ENCODE data around the gene CECR2.
A peak's percentile ranks its signal among the peaks of the same experiment; 100 is the strongest.

Gene CECR2

DNA sequence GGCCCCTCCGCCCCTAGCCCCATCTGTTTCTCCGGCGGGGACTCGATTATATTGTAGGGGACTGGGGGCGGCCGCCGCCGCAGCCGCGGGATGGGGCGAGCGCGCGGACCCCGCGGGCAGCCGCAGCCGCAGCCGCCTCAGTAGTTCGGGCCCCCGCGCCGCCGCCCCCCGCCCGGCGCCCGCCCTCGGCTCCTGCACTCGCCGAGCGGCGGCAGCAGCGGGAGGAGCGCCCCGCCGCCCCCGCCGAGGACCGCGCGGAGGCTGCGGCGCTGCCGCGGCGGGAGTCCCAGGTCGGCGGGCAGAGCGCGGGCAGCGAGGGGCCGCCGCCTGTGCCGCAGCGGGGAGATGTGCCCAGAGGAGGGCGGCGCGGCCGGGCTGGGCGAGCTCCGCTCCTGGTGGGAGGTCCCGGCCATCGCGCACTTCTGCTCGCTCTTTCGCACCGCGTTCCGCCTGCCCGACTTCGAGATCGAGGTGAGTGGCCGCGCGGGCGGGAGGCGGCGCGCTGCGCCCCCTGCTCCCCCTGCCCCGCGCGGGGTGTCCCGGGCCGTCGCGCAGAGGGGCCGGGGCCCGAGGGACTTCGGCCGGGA is at the start of gene CECR2:
Gene CECR2 (plus strand): TSS at position 22 of the 587 bp plus-strand sequence. CDS start 324 bp downstream, at position 346.
- DNase-seq: no peak

DNA sequence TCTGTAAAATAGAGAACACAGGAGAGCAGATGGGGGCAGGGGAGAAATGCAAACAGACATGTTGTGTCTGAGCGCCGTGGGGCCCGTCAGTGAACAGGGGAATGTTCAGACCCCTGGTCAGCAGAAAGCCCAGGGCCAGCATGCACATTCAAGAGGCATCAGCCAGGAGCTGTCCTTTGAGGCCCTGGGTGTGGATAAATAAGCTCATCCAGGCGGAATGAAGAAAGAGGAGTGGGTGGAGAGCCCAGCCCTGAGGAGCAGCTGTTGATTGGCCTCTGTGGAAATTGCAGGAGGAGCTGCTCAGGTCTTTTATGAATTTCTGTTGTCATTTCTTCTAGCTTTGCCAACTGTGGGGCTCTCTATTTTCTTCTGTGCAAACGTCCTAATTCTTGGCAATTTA is 49.7 kb upstream of the CECR2 start:
- no peak for DNase-seq

DNA sequence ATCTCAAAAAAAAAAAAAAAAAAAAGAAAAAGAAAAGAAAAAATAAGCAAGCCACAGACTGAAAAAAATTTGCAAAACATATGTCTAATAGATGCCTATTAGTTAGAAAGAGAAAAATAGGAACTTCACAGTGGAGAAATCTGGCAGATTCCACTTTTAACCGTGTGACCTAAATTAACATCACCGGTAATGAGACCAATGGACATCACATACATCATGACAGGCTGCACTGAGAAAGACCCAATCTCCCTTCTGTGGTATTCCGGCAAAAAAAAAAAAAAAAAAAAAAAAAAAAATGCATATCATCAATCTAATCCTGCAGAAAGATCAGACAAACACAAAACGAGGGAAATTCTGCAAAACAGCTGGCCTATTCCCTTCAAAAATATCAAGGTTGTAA is 46.7 kb upstream of the CECR2 start:
- DNase-seq: no peak

DNA sequence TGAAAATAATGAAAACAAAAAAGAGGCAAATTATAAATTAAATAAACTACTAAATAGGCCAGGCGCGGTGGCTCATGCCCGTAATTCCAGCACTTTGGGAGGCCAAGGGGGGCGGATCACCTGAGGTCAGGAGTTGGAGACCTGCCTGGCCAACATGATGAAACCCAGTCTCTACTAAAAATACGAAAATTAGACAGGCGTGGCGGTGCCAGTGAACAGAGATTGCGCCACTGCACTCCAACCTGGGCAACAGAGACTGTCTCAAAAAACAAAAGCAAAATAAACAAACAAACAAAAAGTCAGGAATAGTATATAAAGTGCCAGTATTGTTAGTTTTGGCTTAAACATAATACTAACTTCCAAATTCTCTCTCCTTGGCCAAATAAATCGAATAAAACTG is 37.6 kb upstream of the CECR2 start:
- no peak for DNase-seq

DNA sequence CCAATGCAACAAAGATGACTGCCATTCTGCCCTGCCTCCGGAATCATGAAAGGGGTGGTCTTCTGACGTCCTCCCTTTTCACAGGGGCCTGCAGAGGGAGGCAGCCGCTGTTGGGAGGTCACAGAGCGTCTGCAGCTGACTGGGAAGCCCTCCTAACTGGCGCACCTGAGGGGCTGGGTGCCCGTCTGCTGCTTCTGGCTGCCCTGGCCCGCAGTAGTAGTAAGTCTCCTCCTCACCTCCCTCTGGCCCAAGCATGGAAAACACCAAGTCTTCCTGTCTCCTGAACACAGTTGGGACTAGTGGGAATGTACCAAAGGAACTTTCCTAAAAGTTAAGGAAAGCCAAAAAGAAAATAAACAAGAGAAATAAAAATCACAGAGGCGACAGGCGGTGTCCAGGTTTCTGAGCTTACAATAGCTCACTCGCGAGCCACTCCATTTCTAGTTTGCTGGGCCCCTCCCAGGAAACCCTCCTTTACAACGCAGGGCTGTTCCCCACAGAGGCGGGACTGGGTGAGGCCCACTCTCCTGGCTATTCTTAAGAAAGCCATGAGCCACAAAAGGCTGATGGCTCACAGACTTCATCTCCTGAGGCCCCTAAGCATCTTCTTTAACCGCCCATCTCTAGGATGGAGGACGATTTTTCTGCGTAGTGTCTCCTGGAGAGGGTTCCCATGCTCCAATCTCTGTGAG is 37.0 kb upstream of the CECR2 start:
- no peak for DNase-seq

DNA sequence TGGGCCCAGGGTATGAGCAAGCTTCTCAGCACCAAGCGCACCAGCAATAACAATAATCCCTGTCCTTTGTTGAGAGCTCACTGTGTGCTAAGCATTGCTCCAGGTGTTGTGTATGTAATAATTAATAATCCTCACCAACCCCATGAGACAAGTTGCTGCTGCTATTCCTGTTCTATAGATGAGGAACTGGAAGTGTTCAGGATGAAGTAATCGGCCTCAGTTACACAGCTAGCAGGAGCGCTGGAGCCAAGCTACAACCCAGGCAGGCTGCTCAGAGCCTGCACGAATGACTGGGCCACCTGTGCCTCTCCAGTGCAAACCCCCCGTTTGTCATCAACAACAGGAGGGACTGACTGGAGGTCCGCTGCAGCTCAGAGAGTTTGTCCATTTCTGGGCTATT is 35.2 kb upstream of the CECR2 start:
- DNase-seq: no peak

DNA sequence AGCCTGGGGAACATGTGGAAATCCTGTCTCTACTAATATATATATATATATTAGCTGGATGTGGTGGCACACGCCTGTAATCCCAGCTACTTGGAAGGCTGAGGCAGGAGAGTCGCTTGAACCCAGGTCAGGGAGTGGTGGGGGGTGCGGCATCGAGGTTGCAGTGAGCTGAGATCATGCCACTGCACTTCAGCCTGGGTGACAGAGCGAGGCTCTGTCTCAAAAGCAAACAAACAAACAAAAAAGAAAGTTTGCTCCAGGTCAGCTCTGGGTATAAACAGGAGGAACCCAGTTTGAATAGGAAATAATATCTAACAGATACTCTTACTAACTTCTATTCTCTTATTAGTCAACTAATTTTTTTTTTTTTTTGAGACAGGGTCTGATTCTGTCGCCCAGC is 34.3 kb upstream of the CECR2 start:
- DNase-seq: no peak

DNA sequence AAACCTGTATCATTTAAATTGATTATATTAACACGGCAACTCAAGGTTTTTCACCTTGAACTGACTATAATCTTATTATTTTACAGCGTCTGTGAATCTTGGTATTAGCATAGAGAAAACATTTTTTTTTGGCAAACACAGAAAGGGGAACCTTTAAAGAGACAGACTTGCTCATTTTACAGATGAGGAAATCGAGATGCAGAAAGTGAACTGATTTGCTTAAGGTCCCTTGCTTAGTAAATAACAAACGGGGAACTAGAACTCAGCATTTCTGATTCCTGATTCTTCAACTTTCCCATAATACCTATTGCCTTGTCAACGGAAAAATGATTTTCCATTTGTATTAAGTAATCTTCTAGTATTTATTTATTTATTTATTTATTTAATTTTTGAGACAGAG is 33.2 kb upstream of the CECR2 start:
- no peak for DNase-seq

DNA sequence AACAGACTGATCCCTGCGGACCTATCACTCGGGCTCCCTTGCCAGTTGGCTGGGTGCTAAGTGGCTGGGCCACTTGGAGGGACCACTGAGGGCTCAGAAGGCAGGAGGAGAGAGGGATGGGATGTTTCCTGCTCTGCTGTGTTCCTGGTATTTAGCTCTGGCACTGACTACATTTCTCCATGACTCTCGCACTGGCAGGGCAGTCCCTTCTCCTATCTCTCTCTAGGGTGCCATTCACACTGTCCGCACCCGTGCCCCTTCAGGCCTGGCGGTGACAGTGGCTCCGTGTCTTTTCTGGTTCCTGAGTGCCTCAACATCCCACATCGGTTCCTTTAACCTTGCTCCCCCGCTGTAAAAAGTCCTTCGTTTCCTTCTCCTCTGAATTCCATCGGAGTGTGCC is 31.6 kb upstream of the CECR2 start:
- DNase-seq: no peak

DNA sequence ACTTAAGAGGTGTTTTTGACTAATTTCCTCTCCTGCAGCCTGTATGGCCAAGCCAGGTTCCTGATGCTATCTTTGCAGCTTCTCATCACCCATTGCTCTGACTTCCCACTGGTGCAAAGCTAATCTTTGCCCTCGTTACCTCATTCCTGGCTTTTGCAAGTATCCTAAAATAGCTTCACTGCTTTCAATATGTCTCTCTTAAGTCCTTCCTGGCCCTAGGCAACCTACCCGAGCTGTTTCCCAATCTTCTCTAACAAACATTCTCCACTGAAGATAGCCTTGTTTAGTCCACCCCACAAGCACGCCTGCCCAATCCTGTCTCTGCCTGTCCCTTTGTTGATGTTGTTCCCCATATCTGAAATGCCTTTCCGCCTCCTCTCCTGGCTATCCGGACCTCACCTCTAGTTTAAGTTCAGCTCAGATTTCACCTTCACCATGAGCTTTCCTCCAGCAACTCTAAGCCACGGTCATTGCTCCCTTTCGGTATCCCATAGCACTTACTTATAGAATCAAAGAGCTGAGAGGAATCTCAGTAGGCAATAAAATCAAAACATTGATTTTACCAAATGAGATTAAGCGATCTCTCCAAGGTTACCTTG is 30.1 kb upstream of the CECR2 start:
- DNase-seq: no peak

DNA sequence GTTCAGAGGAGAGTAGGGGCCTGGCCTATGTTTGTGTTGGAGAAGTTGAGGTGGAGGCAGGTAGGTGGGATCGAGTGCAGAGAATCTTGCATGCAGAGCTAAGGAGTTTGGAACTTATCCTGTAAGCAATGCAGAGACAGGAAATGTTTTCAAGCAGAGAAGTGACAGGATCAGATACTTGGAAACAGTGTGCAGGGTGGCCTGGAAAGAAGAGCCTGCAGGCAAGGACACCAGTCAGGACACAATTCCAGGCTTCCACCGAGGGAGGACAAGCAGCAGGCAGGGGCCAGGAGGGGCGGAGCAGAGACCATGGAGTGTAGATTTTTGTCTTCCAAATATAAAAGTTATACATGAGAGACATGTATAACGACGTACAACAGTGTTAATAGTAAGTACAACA is 26.9 kb upstream of the CECR2 start:
- no peak for DNase-seq

DNA sequence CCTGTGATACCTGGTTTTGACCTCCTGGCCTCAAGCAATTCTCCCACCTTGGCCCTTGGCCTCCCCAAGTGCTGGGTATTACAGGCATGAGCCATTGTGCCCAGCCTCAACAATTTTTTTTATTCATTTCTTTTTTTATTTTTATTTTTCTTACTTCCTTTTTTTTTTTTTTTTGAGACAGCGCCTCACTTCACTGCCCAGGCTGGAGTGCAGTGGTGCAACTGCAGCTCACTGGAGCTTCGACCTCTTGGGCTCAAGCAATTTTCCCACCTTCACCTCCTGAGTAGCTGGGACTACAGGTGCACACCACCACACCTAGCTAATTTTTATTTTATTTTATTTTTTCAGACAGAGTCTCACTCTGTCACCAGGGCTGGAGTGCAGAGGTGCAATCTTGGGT is 25.5 kb upstream of the CECR2 start:
- no peak for DNase-seq

DNA sequence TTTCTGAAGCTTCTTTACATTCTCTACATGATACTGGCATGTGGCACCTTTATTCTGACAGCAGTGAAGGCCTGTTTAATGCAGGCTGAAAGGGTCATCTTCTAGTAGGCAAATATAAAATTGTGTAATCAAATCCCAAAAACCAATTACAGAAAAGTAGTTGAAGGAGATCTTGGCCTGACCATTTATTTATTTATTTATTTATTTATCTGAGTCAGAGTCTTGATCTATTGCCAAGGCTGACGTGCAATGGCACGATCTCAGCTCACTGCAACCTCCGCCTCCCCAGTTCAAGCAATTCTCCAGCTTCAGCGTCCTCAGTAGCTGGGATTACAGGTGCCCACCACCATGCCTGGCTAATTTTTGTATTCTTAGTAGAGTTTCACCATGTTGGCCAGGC is 22.7 kb upstream of the CECR2 start:
- no peak for DNase-seq

DNA sequence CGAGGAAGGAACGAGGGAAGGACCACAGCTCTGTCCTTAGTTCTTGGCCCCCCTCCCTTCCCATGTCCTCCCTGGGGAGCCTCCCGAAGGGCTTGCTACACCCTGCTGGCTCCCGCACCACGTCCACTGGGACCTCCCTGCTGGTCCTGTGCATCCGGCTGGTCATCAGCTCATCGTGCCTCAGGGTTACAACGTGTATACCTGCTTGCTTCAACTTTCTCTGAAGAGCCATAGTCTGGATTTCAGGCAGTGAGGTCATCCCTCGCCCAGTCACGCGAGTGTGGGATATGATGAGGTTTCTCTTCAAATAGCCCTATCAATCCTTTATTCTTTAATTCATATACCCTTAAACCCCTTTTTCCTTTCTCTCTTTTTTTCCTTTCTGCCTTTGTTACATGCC is 21.5 kb upstream of the CECR2 start:
- DNase-seq: no peak

DNA sequence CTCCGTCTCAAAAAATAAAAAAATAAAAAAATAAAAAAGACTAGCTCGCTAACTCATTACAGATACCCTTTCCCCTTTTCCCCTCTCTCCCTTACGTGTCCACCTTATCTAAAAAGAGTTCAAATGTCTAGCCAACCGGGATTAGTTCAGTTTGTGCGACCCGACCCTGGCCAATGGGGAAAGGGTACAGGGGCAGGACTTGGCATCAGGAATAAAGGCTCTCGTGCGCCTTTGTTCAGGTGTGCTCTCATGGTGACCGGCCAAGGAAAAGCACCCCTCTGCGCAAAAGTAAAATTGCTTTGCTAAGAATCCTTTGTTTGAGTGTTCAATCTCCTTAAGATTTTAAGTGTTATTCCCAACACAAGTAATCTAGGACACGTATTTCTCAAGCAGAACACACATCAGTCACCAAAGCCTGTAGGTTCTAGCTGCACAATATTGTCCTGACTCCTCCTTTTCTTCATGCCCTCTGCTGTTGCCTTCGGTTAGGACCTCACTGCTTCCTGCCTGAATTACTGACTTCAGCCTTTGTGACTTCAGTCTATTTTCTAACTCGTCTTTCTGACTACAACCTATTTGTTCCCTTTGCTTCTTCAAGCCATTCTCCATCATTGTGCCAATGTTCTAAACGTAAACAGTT is 20.7 kb upstream of the CECR2 start:
- no peak for DNase-seq

DNA sequence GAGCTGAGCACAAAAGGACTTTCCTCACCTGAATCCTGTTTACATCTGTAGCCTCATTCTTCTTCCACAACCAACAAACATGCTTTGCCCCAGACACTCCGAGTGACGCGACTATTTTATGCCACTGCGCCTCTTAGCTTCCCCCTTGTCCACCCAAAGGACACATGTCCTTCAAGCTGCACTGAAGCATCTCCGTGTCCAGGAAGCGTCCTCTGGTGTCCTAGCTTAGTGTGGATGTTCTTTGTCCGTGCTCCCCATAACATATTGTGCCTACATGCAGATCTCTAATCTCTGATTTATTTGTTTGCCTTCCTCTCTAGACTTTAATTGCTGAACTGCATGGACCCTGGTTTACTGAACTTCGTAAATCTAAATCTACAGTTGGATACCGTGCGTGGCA is 20.1 kb upstream of the CECR2 start:
- no peak for DNase-seq

DNA sequence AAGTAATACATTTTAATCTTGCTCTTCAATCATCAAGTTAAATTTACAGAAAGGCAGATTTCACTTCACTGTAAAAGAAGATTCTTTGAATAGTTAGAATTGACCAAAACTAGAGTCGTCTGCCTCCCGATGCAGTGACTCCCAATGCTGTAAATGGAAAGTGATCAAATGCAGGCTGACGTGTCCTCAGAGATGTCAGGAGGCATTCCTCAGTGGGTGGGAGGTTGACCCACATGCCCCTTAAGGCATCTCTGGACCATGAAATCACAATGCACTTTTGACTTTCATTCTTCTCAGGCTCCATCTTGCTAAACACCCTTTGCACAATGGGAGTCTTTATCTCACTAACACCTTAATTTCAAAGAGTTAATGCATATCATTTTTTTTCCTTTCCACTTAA is 19.0 kb upstream of the CECR2 start:
- peak; percentile 5 for DNase-seq

DNA sequence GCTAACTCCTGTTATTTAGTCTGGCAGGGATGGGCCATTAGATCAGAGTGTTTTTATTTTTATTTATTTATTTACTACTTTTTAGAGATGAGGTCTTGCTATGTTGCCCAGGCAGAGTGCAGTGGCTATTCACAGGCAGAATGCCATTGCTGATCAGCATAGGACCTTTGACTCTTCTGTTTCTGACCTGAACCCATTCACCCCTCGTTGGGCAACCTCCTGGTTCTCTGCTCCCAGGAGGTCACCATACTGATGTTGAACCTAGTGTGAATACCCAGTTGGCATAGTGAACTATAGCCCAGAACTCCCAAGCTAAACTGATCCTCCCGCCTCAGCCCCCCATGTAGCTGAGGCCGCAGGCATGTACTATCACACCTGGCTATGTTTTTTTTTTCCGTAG is 16.5 kb upstream of the CECR2 start:
- DNase-seq: no peak

DNA sequence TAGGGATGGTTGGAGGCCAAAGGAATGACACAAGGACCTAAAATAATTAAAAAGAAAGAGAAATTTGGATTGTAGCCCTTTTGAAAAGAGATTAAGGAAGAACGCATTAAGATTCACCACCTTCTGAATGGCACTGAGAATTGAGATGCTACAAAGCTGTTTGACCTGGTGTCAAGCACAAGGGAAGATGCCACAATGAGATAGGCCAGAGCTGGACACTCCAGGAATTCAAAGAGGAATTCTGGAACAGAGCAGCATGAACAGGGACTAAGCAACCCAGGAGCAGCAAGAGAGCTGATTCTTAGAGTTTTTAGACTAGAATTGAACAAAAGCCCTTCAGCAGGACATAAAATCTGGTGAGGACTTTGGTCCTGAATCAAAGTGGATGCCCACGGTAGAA is 11.6 kb upstream of the CECR2 start:
- DNase-seq: no peak

DNA sequence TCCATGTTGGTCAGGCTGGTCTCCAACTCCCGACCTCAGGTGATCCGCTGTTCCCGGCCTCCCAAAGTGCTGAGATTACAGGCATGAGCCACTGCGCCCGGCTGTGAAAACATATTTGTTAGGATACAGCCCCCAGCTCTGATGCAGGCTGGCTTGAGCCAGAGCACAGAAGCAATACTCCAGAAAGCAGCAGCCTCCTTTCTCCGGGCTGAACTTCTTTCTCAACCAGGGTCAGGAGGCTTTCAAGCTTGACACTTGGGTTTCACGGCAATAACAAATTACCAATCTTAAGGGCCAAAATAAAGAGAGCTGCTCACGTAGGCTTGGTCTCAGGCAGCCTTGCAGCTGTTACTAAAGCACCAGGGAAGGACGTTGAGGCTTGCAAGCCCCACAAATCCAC is 10.8 kb upstream of the CECR2 start:
- no peak for DNase-seq

DNA sequence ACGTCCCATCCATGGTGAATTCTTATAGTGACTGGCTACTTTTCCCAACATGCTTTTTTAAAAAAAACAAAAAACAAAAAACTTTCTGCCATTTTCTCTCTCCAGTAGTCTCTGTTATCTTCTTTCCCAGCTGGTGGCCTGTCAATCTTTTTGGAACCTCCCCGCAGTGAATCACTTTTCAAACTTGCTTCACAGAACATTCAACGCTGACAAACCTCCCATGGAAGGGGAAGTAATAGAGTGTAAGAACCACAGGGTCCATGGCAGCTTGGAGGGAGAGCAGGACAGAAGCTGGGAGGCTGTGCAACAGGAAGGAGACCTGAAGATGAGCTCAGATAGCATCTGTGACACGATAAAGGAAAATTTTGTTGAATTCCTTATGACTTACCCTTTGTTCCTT is 9.8 kb upstream of the CECR2 start:
- no peak for DNase-seq

DNA sequence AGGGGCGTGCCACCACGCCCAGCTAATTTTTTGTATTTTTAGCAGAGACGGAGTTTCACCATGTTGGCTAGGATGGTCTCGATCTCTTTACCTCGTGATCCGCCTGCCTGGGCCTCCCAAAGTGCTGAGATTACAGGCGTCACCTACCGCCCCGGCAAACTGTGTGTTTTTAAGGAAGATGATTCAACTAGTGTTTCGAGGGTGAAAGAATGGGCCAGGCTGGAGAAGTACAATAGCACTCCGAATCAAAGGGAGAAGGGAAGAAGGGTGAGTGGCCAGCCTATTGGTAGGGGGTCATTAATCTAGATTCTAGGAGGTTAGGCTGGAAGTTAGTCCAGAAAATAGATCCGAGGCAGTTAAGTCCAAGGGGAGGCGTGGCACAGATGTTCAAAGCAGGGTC is 2.9 kb upstream of the CECR2 start:
- no peak for DNase-seq

DNA sequence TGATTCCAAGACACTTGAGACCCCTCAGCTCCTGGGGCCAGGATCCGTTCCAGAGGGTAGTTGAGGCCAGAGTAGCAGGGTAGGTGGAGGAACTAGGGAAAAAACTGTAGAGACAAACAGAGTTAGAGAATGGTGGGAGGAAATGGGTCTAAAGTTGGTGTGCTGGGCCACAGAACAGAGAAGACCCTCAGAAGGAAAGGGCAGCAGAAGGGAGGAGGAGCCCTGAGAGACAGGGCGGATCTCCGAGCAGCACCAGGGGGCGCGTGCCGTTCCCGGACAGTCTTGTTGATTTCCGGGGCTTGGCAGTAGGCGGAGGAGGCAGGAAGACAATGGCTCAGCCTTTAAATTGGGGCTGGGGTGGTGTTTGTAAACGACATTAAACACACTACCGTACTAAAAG is 2.4 kb upstream of the CECR2 start:
- no peak for DNase-seq

DNA sequence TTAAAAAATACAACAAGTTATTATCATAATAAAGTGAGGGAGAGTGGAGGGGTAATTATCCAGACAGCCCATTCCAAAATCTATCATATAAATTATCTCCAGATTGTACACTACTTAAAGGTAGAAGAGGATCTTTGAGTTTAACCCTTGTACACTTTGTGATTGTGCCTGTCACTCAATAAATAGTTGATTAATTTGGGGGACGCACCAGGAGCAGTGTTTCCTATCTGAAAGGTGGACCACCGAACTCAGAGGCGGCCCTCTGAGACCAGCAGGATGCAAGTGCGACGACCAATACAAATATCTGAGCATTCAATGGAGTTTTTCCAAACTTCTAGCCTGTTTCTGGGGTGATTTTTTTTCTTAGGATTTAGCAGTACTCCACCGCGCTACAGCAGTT is 1.1 kb upstream of the CECR2 start:
- DNase-seq: no peak

Data from fibroblast of upper back skin (primary cell).